ENCODE results near the gene KLHDC10. TPM values are rescaled to one million over a fixed set of nuclear protein-coding genes. Genes with fewer than 3 reads are reported as not detected.

KLHDC10 gene
- total and polyA plus RNA-seq, 2 donors (not counting 3 experiments of a cell fraction or from before 2014, with no cell fraction given) = 14.9 to 31.3 TPM

DNA sequence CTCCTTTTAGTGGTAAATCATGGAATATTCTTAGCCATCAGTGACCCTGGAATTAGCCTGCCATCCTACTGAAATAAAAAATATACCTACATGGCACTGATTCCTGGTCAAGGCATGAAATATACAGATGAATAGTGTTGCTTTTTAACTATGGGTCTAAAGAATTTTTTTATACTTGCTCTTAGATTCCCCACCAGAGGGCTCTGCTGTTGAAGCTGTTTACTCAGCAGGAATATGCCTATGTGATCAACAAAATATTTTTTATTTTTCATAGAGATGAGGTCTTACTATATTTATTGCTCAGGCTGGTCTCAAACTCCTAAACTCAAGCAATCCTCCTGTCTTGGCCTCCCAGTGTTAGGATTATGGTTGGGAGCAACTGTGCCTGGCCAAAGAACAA lies 32.6 kb upstream of the KLHDC10 start:
- H3K79me2 ChIP-seq (ENCODE audit: control insufficient read depth, insufficient read depth, low read length) = no peaks in the 10 kb centered on the region
- no peaks in the 10 kb centered on the region for H4K20me1 ChIP-seq (replicated peaks; ENCODE audit: control insufficient read depth, extremely low read depth, insufficient read depth, low read length)
- DNase-seq (ENCODE audit: low read depth, low spot score) = no peak
- no TSS peak for BruUV-seq (replicated peaks)
- no peaks in the 10 kb centered on the region for H3K4me1 ChIP-seq (ENCODE audit: control insufficient read depth, extremely low read depth, insufficient read depth, low read length)
- dilution Hi-C loops (cut with MboI; ENCODE audit: extremely low pct_ligation_motif_present, low sequenced_read_pairs) = no loop called here
- FAIRE-seq = peak; percentile 60
- TF ChIP-seq, protein P1, sequence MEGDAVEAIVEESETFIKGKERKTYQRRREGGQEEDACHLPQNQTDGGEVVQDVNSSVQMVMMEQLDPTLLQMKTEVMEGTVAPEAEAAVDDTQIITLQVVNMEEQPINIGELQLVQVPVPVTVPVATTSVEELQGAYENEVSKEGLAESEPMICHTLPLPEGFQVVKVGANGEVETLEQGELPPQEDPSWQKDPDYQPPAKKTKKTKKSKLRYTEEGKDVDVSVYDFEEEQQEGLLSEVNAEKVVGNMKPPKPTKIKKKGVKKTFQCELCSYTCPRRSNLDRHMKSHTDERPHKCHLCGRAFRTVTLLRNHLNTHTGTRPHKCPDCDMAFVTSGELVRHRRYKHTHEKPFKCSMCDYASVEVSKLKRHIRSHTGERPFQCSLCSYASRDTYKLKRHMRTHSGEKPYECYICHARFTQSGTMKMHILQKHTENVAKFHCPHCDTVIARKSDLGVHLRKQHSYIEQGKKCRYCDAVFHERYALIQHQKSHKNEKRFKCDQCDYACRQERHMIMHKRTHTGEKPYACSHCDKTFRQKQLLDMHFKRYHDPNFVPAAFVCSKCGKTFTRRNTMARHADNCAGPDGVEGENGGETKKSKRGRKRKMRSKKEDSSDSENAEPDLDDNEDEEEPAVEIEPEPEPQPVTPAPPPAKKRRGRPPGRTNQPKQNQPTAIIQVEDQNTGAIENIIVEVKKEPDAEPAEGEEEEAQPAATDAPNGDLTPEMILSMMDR (IDR thresholded peaks at IDR 0.05; ENCODE audit: extremely low read depth in 1 of 2, insufficient read depth in 1 of 2, low read depth in 1 of 2, low read length in 2 of 2) = peak in 1 of 2 donors; percentile 28
- TF ChIP-seq, protein P2, sequence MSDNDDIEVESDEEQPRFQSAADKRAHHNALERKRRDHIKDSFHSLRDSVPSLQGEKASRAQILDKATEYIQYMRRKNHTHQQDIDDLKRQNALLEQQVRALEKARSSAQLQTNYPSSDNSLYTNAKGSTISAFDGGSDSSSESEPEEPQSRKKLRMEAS (IDR thresholded peaks at IDR 0.05; ENCODE audit: insufficient read depth, insufficient read length) = no peak
- no peak for TF ChIP-seq EZH2 (IDR thresholded peaks at IDR 0.05; ENCODE audit: borderline replicate concordance, low read depth, low read length, severe bottlenecking)
- H3K36me3 ChIP-seq (ENCODE audit: control insufficient read depth in 2 of 2, extremely low read depth in 1 of 2, insufficient read depth in 2 of 2, low read length in 2 of 2) = peaks cover 0 to 6% of the 10 kb centered on the region in 2 experiments
- POLR2A ChIA-PET = no interaction called here
- H3K4me3 ChIP-seq (replicated peaks in 1 of 3; ENCODE audit: insufficient read depth in 1 of 3, low read depth in 1 of 3, low read length in 3 of 3) = no peak overlapping the region
- H3K4me2 ChIP-seq (ENCODE audit: insufficient read depth, low read length) = no peak overlapping the region
- intact Hi-C loops (cut with micrococcal nuclease) = no loop called here
- CTCF ChIA-PET = interaction anchor here (1.2 to 1.9 kb wide), 3 partner anchors 684 to 794 kb away, joined by 5 to 13 read pairs (median 8); no protein-coding TSS in a partner anchor
- no peaks in the 10 kb centered on the region for H3K27me3 ChIP-seq (ENCODE audit: control insufficient read depth in 2 of 2, insufficient read depth in 2 of 2, low read length in 2 of 2)
- H2AFZ ChIP-seq (ENCODE audit: low read depth, low read length) = no peak overlapping the region
- no peak overlapping the region for H3K27ac ChIP-seq (ENCODE audit: insufficient read depth, low read depth, low read length)
- H3K9me3 ChIP-seq (replicated peaks; ENCODE audit: control insufficient read depth, insufficient read depth, low read length) = no peaks in the 10 kb centered on the region
- no peaks in the 10 kb centered on the region for H3K9me1 ChIP-seq (replicated peaks; ENCODE audit: control insufficient read depth, extremely low read depth, insufficient read depth, low read length)
- no peak overlapping the region for H3K9ac ChIP-seq (replicated peaks; ENCODE audit: extremely low read depth, insufficient read depth, low read length)

DNA sequence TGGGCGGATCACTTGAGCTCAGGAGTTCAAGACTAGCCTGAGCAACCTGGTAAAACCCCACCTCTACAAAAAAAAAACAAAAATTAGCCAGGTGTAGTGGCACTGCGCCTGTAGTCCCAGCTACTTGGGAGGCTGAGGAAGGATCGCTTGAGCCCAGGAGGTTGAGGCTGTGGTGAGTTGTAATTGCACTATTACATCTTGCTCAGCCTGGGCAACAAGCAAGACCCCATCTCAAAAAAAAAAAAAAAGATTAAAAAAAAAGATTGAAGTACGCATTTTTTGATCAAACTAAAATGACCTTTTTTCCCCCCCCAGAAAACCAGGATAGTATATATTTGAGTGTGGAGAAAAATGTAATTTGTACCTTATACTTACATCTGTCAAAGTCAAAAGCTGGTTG lies 29.8 kb upstream of the KLHDC10 start:
- TF ChIP-seq, protein P2 (IDR thresholded peaks at IDR 0.05; ENCODE audit: insufficient read depth, insufficient read length) = no peak
- no peak for TF ChIP-seq POLR2AphosphoS5 (IDR thresholded peaks at IDR 0.05; ENCODE audit: insufficient read depth, low read depth, low read length)
- Histone ChIP-seq H3K4me3 (replicated peaks in 1 of 3; ENCODE audit: insufficient read depth in 1 of 3, low read depth in 1 of 3, low read length in 3 of 3) (no peak overlapping the region), H3K9me1 (replicated peaks; ENCODE audit: control insufficient read depth, extremely low read depth, insufficient read depth, low read length) (no peaks in the 10 kb centered on the region), H3K36me3 (ENCODE audit: control insufficient read depth in 2 of 2, extremely low read depth in 1 of 2, insufficient read depth in 2 of 2, low read length in 2 of 2) (peaks cover 0 to 2% of the 10 kb centered on the region in 2 experiments), H3K79me2 (ENCODE audit: control insufficient read depth, insufficient read depth, low read length) (no peaks in the 10 kb centered on the region), H2AFZ (ENCODE audit: low read depth, low read length) (no peak overlapping the region), H3K27ac (ENCODE audit: insufficient read depth, low read depth, low read length) (no peak overlapping the region), H3K4me2 (ENCODE audit: insufficient read depth, low read length) (no peak overlapping the region), H4K20me1 (replicated peaks; ENCODE audit: control insufficient read depth, extremely low read depth, insufficient read depth, low read length) (no peaks in the 10 kb centered on the region), H3K9ac (replicated peaks; ENCODE audit: extremely low read depth, insufficient read depth, low read length) (no peak overlapping the region), H3K9me3 (replicated peaks; ENCODE audit: control insufficient read depth, insufficient read depth, low read length) (no peaks in the 10 kb centered on the region), H3K27me3 (ENCODE audit: control insufficient read depth in 2 of 2, insufficient read depth in 2 of 2, low read length in 2 of 2) (no peaks in the 10 kb centered on the region), H3K4me1 (ENCODE audit: control insufficient read depth, extremely low read depth, insufficient read depth, low read length) (no peaks in the 10 kb centered on the region)
- BruUV-seq (replicated peaks) = no TSS peak
- ChIA-PET POLR2A (no interaction called here), CTCF (interaction anchor here (0.6 kb wide), 1 partner anchor 707 kb away, joined by 3 read pairs; no protein-coding TSS in a partner anchor)
- dilution Hi-C loops (cut with MboI; ENCODE audit: extremely low pct_ligation_motif_present, low sequenced_read_pairs) (no loop called here), intact Hi-C loops (cut with micrococcal nuclease) (no loop called here)
- no peak for FAIRE-seq
- no peak for DNase-seq (ENCODE audit: low read depth, low spot score)

Measured in endothelial cell of umbilical vein (primary cell).